WTC11 (cell line): ENCODE results near the gene GSC2. TPM values are rescaled to one million over a fixed set of nuclear protein-coding genes. Genes with fewer than 3 reads are reported as not detected.

ENCODE experiments used
- ATAC-seq: fragments of 200-7000 bp; cut with Tn5 transposase; 2 replicates; pipeline ENCODE4 v1.10.0; 2021; ENCODE audit warnings: mild to moderate bottlenecking, moderate library complexity
- CTCF ChIA-PET: fragments of 300-600 bp; sonication (Branson Sonifier 250); formaldehyde crosslinking; loops from one replicate; lab custom pipeline; 2021; ENCODE audit warnings: antibody characterized with exemption; lab: Charles Lee
- POLR2A ChIA-PET: fragments of 350-600 bp; sonication (Branson Sonifier 250); formaldehyde crosslinking; loops from one replicate; lab custom pipeline; 2021; ENCODE audit warnings: antibody characterized with exemption; lab: Charles Lee
- DNase-seq: peaks from one replicate; pipeline ENCODE4 v3.0.0; 2021; ENCODE audit warnings: low spot score
- H3K27ac Mint-ChIP-seq: 2 replicates; pipeline ENCODE4 v1.8.0; 2021; ENCODE audit warnings: mixed read lengths
- H3K27me3 Mint-ChIP-seq: 2 replicates; pipeline ENCODE4 v1.8.0; 2021; ENCODE audit warnings: low read depth, mild to moderate bottlenecking, moderate library complexity, mixed read lengths
- H3K36me3 Mint-ChIP-seq: 2 replicates; pipeline ENCODE4 v1.8.0; 2021; ENCODE audit warnings: mixed read lengths
- H3K4me1 Mint-ChIP-seq: 2 replicates; pipeline ENCODE4 v1.8.0; 2022; ENCODE audit warnings: mixed read lengths
- H3K4me3 Mint-ChIP-seq: 2 replicates; pipeline ENCODE4 v1.8.0; 2021; ENCODE audit warnings: mild to moderate bottlenecking, moderate library complexity, mixed read lengths
- H3K9me3 Mint-ChIP-seq: 2 replicates; pipeline ENCODE4 v1.8.0; 2021; ENCODE audit warnings: mixed read lengths
- AR ChIP-seq: fragments of 250-450 bp; sonication (Bioruptor Pico); IDR thresholded peaks from 2 replicates; pipeline ENCODE4 v1.9.0; 2021; ENCODE audit warnings: mild to moderate bottlenecking
- ARID4B ChIP-seq: sonication (generic); formaldehyde crosslinking; IDR thresholded peaks from 2 replicates; pipeline ENCODE4 v1.8.0; 2023; ENCODE audit warnings: missing genetic modification reagents, mild to moderate bottlenecking, borderline replicate concordance
- ATF1 ChIP-seq: sonication (generic); formaldehyde crosslinking; IDR thresholded peaks from 2 replicates; pipeline ENCODE4 v1.8.1; 2023; ENCODE audit warnings: mild to moderate bottlenecking, moderate library complexity, missing genetic modification reagents
- ATF3 ChIP-seq: sonication (generic); formaldehyde crosslinking; conservative IDR thresholded peaks from 2 replicates; pipeline ENCODE4 v1.8.1; 2022; ENCODE audit warnings: mild to moderate bottlenecking, missing genetic modification reagents
- CREB1 ChIP-seq: sonication (generic); formaldehyde crosslinking; IDR thresholded peaks from 2 replicates; pipeline ENCODE4 v1.8.0; 2023; ENCODE audit warnings: mild to moderate bottlenecking, missing genetic modification reagents
- E2F1 ChIP-seq: sonication (generic); formaldehyde crosslinking; IDR thresholded peaks from 2 replicates; pipeline ENCODE4 v1.8.0; 2022; ENCODE audit warnings: mild to moderate bottlenecking, missing genetic modification reagents
- E2F5 ChIP-seq: sonication (generic); formaldehyde crosslinking; IDR thresholded peaks from 2 replicates; pipeline ENCODE4 v1.8.1; 2022; ENCODE audit warnings: mild to moderate bottlenecking, moderate library complexity, missing genetic modification reagents
- FOXJ3 ChIP-seq: sonication (generic); formaldehyde crosslinking; IDR thresholded peaks from 2 replicates; pipeline ENCODE4 v1.9.0; 2021; ENCODE audit warnings: missing genetic modification reagents, mild to moderate bottlenecking, borderline replicate concordance
- FOXP1 ChIP-seq: sonication (generic); formaldehyde crosslinking; IDR thresholded peaks from 2 replicates; pipeline ENCODE4 v1.8.0; 2022; ENCODE audit warnings: missing genetic modification reagents, mild to moderate bottlenecking, moderate library complexity, borderline replicate concordance
- GTF2I ChIP-seq: fragments of 250-450 bp; sonication (Bioruptor Pico); conservative IDR thresholded peaks from 2 replicates; pipeline ENCODE4 v1.4.0; 2021; ENCODE audit warnings: mild to moderate bottlenecking
- JUN ChIP-seq: sonication (generic); formaldehyde crosslinking; IDR thresholded peaks from 2 replicates; pipeline ENCODE4 v1.8.0; 2023; ENCODE audit warnings: mild to moderate bottlenecking, missing genetic modification reagents
- NFE2L1 ChIP-seq: sonication (generic); formaldehyde crosslinking; IDR thresholded peaks from 2 replicates; pipeline ENCODE4 v1.8.1; 2023; ENCODE audit warnings: missing genetic modification reagents
- NFYB ChIP-seq: sonication (generic); formaldehyde crosslinking; conservative IDR thresholded peaks from 2 replicates; pipeline ENCODE4 v1.8.0; 2022; ENCODE audit warnings: low read depth, missing genetic modification reagents
- NR3C1 ChIP-seq: sonication (generic); formaldehyde crosslinking; conservative IDR thresholded peaks from 2 replicates; pipeline ENCODE4 v1.8.1; 2023; ENCODE audit warnings: low read depth, mild to moderate bottlenecking, missing genetic modification reagents
- PREB ChIP-seq: sonication (generic); formaldehyde crosslinking; IDR thresholded peaks from 2 replicates; pipeline ENCODE4 v1.8.1; 2022; ENCODE audit warnings: mild to moderate bottlenecking, missing genetic modification reagents, moderate library complexity, borderline replicate concordance
- PRRX2 ChIP-seq: fragments of 250-450 bp; sonication (Bioruptor Pico); IDR thresholded peaks from 2 replicates; pipeline ENCODE4 v1.8.0; 2021; ENCODE audit warnings: mild to moderate bottlenecking
- RORB ChIP-seq: fragments of 250-450 bp; sonication (Bioruptor Pico); IDR thresholded peaks from 2 replicates; pipeline ENCODE4 v1.9.0; 2021; ENCODE audit warnings: mild to moderate bottlenecking
- USF2 ChIP-seq: sonication (generic); formaldehyde crosslinking; IDR thresholded peaks from 2 replicates; pipeline ENCODE4 v1.8.1; 2023; ENCODE audit warnings: mild to moderate bottlenecking, missing genetic modification reagents, moderate library complexity
- ZNF671 ChIP-seq: fragments of 250-450 bp; sonication (Bioruptor Pico); IDR thresholded peaks from 2 replicates; pipeline ENCODE4 v1.8.0; 2021; ENCODE audit warnings: mild to moderate bottlenecking
- total RNA-seq: library from RNA; stranded (reverse); gene quantifications from 3 replicates; pipeline ENCODE4 v1.2.3, GENCODE V29; 2021

Gene GSC2
- total RNA-seq, 1 experiment from 2014 or later: 0.68 TPM

- Mint-ChIP-seq H3K4me3 (no peak overlapping the region), H3K27me3 (no peaks in the 10 kb centered on the region; the same call in 1 of the 2 replicates), H3K9me3 (no peaks in the 10 kb centered on the region), H3K4me1 (peaks cover 24% of the 10 kb centered on the region), H3K36me3 (no peaks in the 10 kb centered on the region), H3K27ac (peak overlapping the region; percentile 16; the same call in 1 of the 2 replicates)
- ChIA-PET CTCF (no interaction called here), POLR2A (no interaction called here)
- TF ChIP-seq NFYB (CRISPR knock-in tag): no peak
- no peak for TF ChIP-seq ATF3 (CRISPR knock-in tag)
- TF ChIP-seq AR (CRISPR knock-in tag): no peak
- no peak for TF ChIP-seq E2F5 (CRISPR knock-in tag)
- TF ChIP-seq NR3C1 (CRISPR knock-in tag): no peak
- TF ChIP-seq USF2: no peak
- no peak for TF ChIP-seq GTF2I (CRISPR knock-in tag)
- no peak for TF ChIP-seq PRRX2 (CRISPR knock-in tag)
- TF ChIP-seq CREB1 (CRISPR knock-in tag): no peak
- TF ChIP-seq FOXP1: no peak
- no peak for TF ChIP-seq NFE2L1 (CRISPR knock-in tag)
- TF ChIP-seq ARID4B (CRISPR knock-in tag): no peak
- no peak for TF ChIP-seq RORB (CRISPR knock-in tag)
- no peak for TF ChIP-seq ATF1 (CRISPR knock-in tag)
- no peak for TF ChIP-seq JUN (CRISPR knock-in tag)
- no peak for TF ChIP-seq ZNF671
- no peak for TF ChIP-seq E2F1 (CRISPR knock-in tag)
- no peak for TF ChIP-seq FOXJ3 (CRISPR knock-in tag)
- TF ChIP-seq PREB: no peak
- no peak for ATAC-seq
- no peak for DNase-seq
Observed at GRCh38 chr22:19124377-19124776, 25.7 kb downstream of the GSC2 start.
